ENCODE data around the gene CHCHD3. TPM values are rescaled to one million over a fixed set of nuclear protein-coding genes. Genes with fewer than 3 reads are reported as not detected.

Gene CHCHD3
- total and polyA plus RNA-seq, 2 of the 4 experiments (the other 2 are of a cell fraction) = 56.9 to 141 TPM

DNA sequence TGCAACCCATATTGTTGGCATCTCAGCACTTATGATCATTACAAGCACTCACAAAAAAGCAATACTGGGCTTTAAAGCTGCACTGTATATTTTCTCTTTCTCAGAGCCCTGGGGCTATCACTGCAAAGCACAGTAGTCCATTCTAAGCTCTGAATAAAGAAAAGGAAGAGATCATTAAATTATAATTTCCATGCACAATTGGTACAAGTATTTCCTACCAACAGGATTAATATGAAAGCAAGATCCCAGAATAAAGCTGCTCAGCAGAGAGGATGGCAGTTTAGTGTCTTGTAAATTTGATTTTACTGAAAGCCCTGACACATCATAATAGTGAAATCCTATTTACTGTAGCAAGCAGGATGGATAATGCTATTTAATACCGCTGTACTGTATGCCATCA lies 205.3 kb downstream of the CHCHD3 start:
- H3K4me3 ChIP-seq (ENCODE audit: insufficient read depth, low read depth, low read length) = no peak overlapping the region
- H2AK9ac ChIP-seq (replicated peaks; ENCODE audit: low read depth, low read length, poor library complexity) = no peak overlapping the region
- H3K4me1 ChIP-seq (ENCODE audit: control insufficient read depth, insufficient read depth, low read length) = no peaks in the 10 kb centered on the region
- in situ Hi-C loops (cut with MboI; ENCODE audit: low sequenced_read_pairs) (no loop called here), intact Hi-C loops (cut with micrococcal nuclease) (no loop called here), dilution Hi-C loops (cut with HindIII; ENCODE audit: low sequenced_read_pairs, unreplicated experiment) (no loop called here)
- no peaks in the 10 kb centered on the region for H3K27me3 ChIP-seq (ENCODE audit: control insufficient read depth, insufficient read depth, low read length)
- no peak overlapping the region for H3K9ac ChIP-seq (ENCODE audit: low read depth, low read length)
- no peak overlapping the region for H3K4me2 ChIP-seq (ENCODE audit: low read depth, low read length)
- CTCF ChIA-PET = no interaction called here
- H3K14ac ChIP-seq (replicated peaks; ENCODE audit: low read depth, low read length) = no peak overlapping the region
- H4K5ac ChIP-seq (ENCODE audit: low read depth, low read length) = no peak overlapping the region
- no peaks in the 10 kb centered on the region for H3K36me3 ChIP-seq (ENCODE audit: control insufficient read depth, insufficient read depth, low read length)
- no peak overlapping the region for H2AFZ ChIP-seq (replicated peaks; ENCODE audit: low read length, poor library complexity)
- no peak overlapping the region for H3K56ac ChIP-seq (ENCODE audit: extremely low read depth, insufficient read depth, low read length)
- H2BK5ac ChIP-seq (ENCODE audit: low read depth, low read length, poor library complexity, severe bottlenecking) = no peak overlapping the region
- no peak overlapping the region for H3K18ac ChIP-seq (ENCODE audit: low read depth, low read length)
- H4K20me1 ChIP-seq (ENCODE audit: insufficient read depth, low read length) = no peaks in the 10 kb centered on the region
- peaks cover under 1% of the 10 kb centered on the region; the same call in 1 of the 2 replicates for H3K9me1 ChIP-seq (ENCODE audit: insufficient read depth, low read length)
- H3K4ac ChIP-seq (ENCODE audit: low read depth, low read length) = no peak overlapping the region
- no peak for TF ChIP-seq SMC3 (IDR thresholded peaks at IDR 0.05; ENCODE audit: low read depth, low read length)
- no peak for TF ChIP-seq RCOR1 (IDR thresholded peaks at IDR 0.05; ENCODE audit: insufficient replicate concordance, low read length)
- no peak for TF ChIP-seq MXI1 (IDR thresholded peaks at IDR 0.05; ENCODE audit: borderline replicate concordance, low read depth, low read length)
- TF ChIP-seq, protein P1, sequence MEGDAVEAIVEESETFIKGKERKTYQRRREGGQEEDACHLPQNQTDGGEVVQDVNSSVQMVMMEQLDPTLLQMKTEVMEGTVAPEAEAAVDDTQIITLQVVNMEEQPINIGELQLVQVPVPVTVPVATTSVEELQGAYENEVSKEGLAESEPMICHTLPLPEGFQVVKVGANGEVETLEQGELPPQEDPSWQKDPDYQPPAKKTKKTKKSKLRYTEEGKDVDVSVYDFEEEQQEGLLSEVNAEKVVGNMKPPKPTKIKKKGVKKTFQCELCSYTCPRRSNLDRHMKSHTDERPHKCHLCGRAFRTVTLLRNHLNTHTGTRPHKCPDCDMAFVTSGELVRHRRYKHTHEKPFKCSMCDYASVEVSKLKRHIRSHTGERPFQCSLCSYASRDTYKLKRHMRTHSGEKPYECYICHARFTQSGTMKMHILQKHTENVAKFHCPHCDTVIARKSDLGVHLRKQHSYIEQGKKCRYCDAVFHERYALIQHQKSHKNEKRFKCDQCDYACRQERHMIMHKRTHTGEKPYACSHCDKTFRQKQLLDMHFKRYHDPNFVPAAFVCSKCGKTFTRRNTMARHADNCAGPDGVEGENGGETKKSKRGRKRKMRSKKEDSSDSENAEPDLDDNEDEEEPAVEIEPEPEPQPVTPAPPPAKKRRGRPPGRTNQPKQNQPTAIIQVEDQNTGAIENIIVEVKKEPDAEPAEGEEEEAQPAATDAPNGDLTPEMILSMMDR (conservative IDR thresholded peaks at IDR 0.05; ENCODE audit: low read depth, low read length) = no peak
- no peak for TF ChIP-seq MAFK (IDR thresholded peaks at IDR 0.05; ENCODE audit: low read depth, low read length)
- no peak for TF ChIP-seq CHD1 (IDR thresholded peaks at IDR 0.05; ENCODE audit: low read depth, low read length)
- TF ChIP-seq, protein P2, sequence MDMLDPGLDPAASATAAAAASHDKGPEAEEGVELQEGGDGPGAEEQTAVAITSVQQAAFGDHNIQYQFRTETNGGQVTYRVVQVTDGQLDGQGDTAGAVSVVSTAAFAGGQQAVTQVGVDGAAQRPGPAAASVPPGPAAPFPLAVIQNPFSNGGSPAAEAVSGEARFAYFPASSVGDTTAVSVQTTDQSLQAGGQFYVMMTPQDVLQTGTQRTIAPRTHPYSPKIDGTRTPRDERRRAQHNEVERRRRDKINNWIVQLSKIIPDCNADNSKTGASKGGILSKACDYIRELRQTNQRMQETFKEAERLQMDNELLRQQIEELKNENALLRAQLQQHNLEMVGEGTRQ (IDR thresholded peaks at IDR 0.05; ENCODE audit: low read depth, low read length) = no peak
- no peak for TF ChIP-seq RFX5 (IDR thresholded peaks at IDR 0.05; ENCODE audit: low read depth, low read length)
- TF ChIP-seq, protein P3, sequence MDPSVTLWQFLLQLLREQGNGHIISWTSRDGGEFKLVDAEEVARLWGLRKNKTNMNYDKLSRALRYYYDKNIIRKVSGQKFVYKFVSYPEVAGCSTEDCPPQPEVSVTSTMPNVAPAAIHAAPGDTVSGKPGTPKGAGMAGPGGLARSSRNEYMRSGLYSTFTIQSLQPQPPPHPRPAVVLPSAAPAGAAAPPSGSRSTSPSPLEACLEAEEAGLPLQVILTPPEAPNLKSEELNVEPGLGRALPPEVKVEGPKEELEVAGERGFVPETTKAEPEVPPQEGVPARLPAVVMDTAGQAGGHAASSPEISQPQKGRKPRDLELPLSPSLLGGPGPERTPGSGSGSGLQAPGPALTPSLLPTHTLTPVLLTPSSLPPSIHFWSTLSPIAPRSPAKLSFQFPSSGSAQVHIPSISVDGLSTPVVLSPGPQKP (IDR thresholded peaks at IDR 0.05; ENCODE audit: borderline replicate concordance, low read depth, low read length) = no peak
- no peak for TF ChIP-seq RAD21 (IDR thresholded peaks at IDR 0.05; ENCODE audit: low read length)
- TF ChIP-seq CEBPB (IDR thresholded peaks at IDR 0.05; ENCODE audit: low read depth, low read length) = no peak
- no peak for TF ChIP-seq POLR2A (IDR thresholded peaks at IDR 0.05; ENCODE audit: low read depth, low read length)
- TF ChIP-seq FOS (IDR thresholded peaks at IDR 0.05; ENCODE audit: low read depth, low read length) = no peak
- no peak for TF ChIP-seq NFE2L2 (IDR thresholded peaks at IDR 0.05; ENCODE audit: low read depth, low read length)
- no peak for TF ChIP-seq BHLHE40 (IDR thresholded peaks at IDR 0.05; ENCODE audit: low read depth, low read length)
- TF ChIP-seq MAZ (IDR thresholded peaks at IDR 0.05; ENCODE audit: borderline replicate concordance, low read depth, low read length) = no peak
- H3K9me3 ChIP-seq (ENCODE audit: control insufficient read depth, insufficient read depth, low read length) = no peaks in the 10 kb centered on the region
- H3K79me1 ChIP-seq (ENCODE audit: low read depth in 1 of 2, low read length in 2 of 2) = peaks cover 3 to 7% of the 10 kb centered on the region in 2 experiments; a peak in 2 of 4 replicates
- WGBS, 2 experiments (ENCODE audit: extremely low coverage in 2 of 2, insufficient read length in 1 of 2) = no CpG with 5 or more reads among the region's 1 CpG
- H4K91ac ChIP-seq (ENCODE audit: insufficient read depth, low read depth, low read length) = no peak overlapping the region
- no peak overlapping the region for H3K27ac ChIP-seq (ENCODE audit: insufficient read depth, low read length)
- H3K23ac ChIP-seq (ENCODE audit: low read depth, low read length) = no peak overlapping the region
- no peak overlapping the region for H4K8ac ChIP-seq (ENCODE audit: low read depth in 2 of 2, low read length in 2 of 2)
- BruUV-seq (replicated peaks) = no TSS peak
- no peak overlapping the region for H2BK15ac ChIP-seq (ENCODE audit: low read depth, low read length)
- no peak overlapping the region for H2BK20ac ChIP-seq (ENCODE audit: low read depth, low read length)
- no peak overlapping the region for H2AK5ac ChIP-seq (ENCODE audit: low read depth, low read length)
- H2BK120ac ChIP-seq (ENCODE audit: low read depth, low read length) = no peak overlapping the region
- DNase-seq = no peak
- no peak for ATAC-seq (ENCODE audit: low read depth)
- POLR2A ChIA-PET (ENCODE audit: unreplicated experiment) = no interaction called here
